HEK293 (cell line): ENCODE data around the gene ANKRD28.

Experiments used
- CTCF ChIA-PET: fragments of 350-600 bp; formaldehyde crosslinking; extraction: SDS; loops from one replicate; lab custom pipeline; 2021; ENCODE audit warnings: antibody characterized with exemption; lab: Yijun Ruan, JAX
- POLR2A ChIA-PET: fragments of 300-600 bp; formaldehyde crosslinking; extraction: SDS; loops from one replicate; lab custom pipeline; 2020; ENCODE audit warnings: antibody characterized with exemption, inconsistent platforms; lab: Yijun Ruan, JAX
- H3K27ac ChIP-seq: fragments of 200-500 bp; sonication (Bioruptor generic); 2 replicates; pipeline ENCODE4 v1.5.1; 2014; ENCODE audit warnings: low read depth, low read length, control low read depth, inconsistent platforms; ENCODE audit errors: extremely low read depth
- H3K36me3 ChIP-seq, 2 experiments: fragments of 200-500 bp in 1 of 2; sonication (Bioruptor generic) in 1 of 2; 1 replicate in 1 of 2; 2 replicates in 1 of 2; pipeline ENCODE4 v1.5.1; 2014 to 2017; ENCODE audit warnings: inconsistent platforms in 2 of 2, low read length in 2 of 2; ENCODE audit not compliant: control insufficient read depth in 2 of 2, insufficient read depth in 1 of 2
- H3K4me1 ChIP-seq: fragments of 200-500 bp; sonication (Bioruptor generic); 2 replicates; pipeline ENCODE4 v1.5.1; 2014; ENCODE audit warnings: mild to moderate bottlenecking, low read length, inconsistent platforms; ENCODE audit not compliant: control insufficient read depth, insufficient read depth
- H3K4me3 ChIP-seq: 2 replicates; pipeline ENCODE4 v1.5.1; 2011; ENCODE audit warnings: low read depth, mild to moderate bottlenecking, control low read depth, low read length, moderate library complexity
- H3K9me3 ChIP-seq: fragments of 200-500 bp; sonication (Bioruptor generic); 2 replicates; pipeline ENCODE4 v1.5.1; 2014; ENCODE audit warnings: low read depth, low read length, inconsistent platforms; ENCODE audit not compliant: control insufficient read depth, insufficient read depth
- GLI2 ChIP-seq: fragments of 450-650 bp; formaldehyde crosslinking; IDR thresholded peaks from 2 replicates; pipeline ENCODE4; 2017; ENCODE audit warnings: missing biosample characterization, missing genetic modification characterization, low read depth, borderline replicate concordance
- KLF10 ChIP-seq: fragments of 450-650 bp; IDR thresholded peaks from 2 replicates; pipeline ENCODE4 v1.5.1; 2018; ENCODE audit warnings: missing biosample characterization, mild to moderate bottlenecking, missing genetic modification characterization
- PRDM1 ChIP-seq: fragments of 450-650 bp; formaldehyde crosslinking; IDR thresholded peaks from 2 replicates; pipeline ENCODE4; 2016; ENCODE audit warnings: missing biosample characterization, missing genetic modification characterization
- RBAK ChIP-seq: fragments of 450-650 bp; formaldehyde crosslinking; IDR thresholded peaks from 2 replicates; pipeline ENCODE4 v1.5.1; 2016; ENCODE audit warnings: missing biosample characterization, missing genetic modification characterization
- REST ChIP-seq: fragments of 450-650 bp; formaldehyde crosslinking; IDR thresholded peaks from 2 replicates; pipeline ENCODE4 v1.5.1; 2016; ENCODE audit warnings: missing biosample characterization, missing genetic modification characterization
- SETDB1 ChIP-seq: IDR thresholded peaks from one replicate; pipeline ENCODE4 v1.6.1; 2017; ENCODE audit warnings: mild to moderate bottlenecking, low read length, moderate library complexity, mixed read lengths; ENCODE audit not compliant: insufficient read length
- SP3 ChIP-seq: fragments of 450-650 bp; formaldehyde crosslinking; IDR thresholded peaks from 2 replicates; pipeline ENCODE4 v1.5.1; 2016; ENCODE audit warnings: missing biosample characterization, missing genetic modification characterization
- ZBTB48 ChIP-seq: fragments of 450-650 bp; formaldehyde crosslinking; IDR thresholded peaks from 2 replicates; pipeline ENCODE4 v1.5.1; 2016; ENCODE audit warnings: missing biosample characterization, missing genetic modification characterization
- ZFP41 ChIP-seq: fragments of 450-650 bp; formaldehyde crosslinking; IDR thresholded peaks from 2 replicates; pipeline ENCODE4 v1.5.1; 2016; ENCODE audit warnings: missing biosample characterization, missing genetic modification characterization, borderline replicate concordance
- ZFP69B ChIP-seq: fragments of 450-650 bp; formaldehyde crosslinking; IDR thresholded peaks from 2 replicates; pipeline ENCODE4 v1.5.1; 2016; ENCODE audit warnings: missing biosample characterization, missing genetic modification characterization
- ZNF221 ChIP-seq: fragments of 450-650 bp; formaldehyde crosslinking; IDR thresholded peaks from 2 replicates; pipeline ENCODE4 v1.5.1; 2017; ENCODE audit warnings: missing biosample characterization, missing genetic modification characterization, borderline replicate concordance
- ZNF37A ChIP-seq: fragments of 450-650 bp; IDR thresholded peaks from 2 replicates; pipeline ENCODE4 v1.5.1; 2018; ENCODE audit warnings: missing biosample characterization, missing genetic modification characterization
- ZNF404 ChIP-seq: fragments of 450-650 bp; formaldehyde crosslinking; IDR thresholded peaks from 2 replicates; pipeline ENCODE4 v1.5.1; 2017; ENCODE audit warnings: missing biosample characterization, missing genetic modification characterization
- ZNF776 ChIP-seq: fragments of 450-650 bp; formaldehyde crosslinking; IDR thresholded peaks from 2 replicates; pipeline ENCODE4 v1.5.0; 2017; ENCODE audit warnings: missing biosample characterization, missing genetic modification characterization, borderline replicate concordance
- ZNF791 ChIP-seq: fragments of 450-650 bp; formaldehyde crosslinking; IDR thresholded peaks from 2 replicates; pipeline ENCODE4 v1.5.1; 2016; ENCODE audit warnings: missing biosample characterization, missing genetic modification characterization
- TF ChIP-seq, protein P1 (sequence below): fragments of 450-650 bp; formaldehyde crosslinking; IDR thresholded peaks from 2 replicates; pipeline ENCODE4 v1.5.1; 2017; ENCODE audit warnings: missing biosample characterization, missing genetic modification characterization
- TF ChIP-seq, protein P2 (sequence below): fragments of 450-650 bp; IDR thresholded peaks from 2 replicates; pipeline ENCODE4 v1.5.1; 2018; ENCODE audit warnings: missing biosample characterization, missing genetic modification characterization

Gene ANKRD28

GRCh38 chr3:15768421-15769255, 29.1 kb downstream of the ANKRD28 start (continued):
- TF ChIP-seq ZNF776 (tag by site-specific recombination), result no peak
- TF ChIP-seq SP3, result 0 out of 2 replicates have a peak, but pooled peaks have one; percentile 14
- 0 out of 2 replicates have a peak, but pooled peaks have one; percentile 31 for TF ChIP-seq PRDM1 (tag by site-specific recombination)
- TF ChIP-seq ZFP41 (tag by site-specific recombination), result no peak
- TF ChIP-seq, all 188 proteins: peak for 19

DNA sequence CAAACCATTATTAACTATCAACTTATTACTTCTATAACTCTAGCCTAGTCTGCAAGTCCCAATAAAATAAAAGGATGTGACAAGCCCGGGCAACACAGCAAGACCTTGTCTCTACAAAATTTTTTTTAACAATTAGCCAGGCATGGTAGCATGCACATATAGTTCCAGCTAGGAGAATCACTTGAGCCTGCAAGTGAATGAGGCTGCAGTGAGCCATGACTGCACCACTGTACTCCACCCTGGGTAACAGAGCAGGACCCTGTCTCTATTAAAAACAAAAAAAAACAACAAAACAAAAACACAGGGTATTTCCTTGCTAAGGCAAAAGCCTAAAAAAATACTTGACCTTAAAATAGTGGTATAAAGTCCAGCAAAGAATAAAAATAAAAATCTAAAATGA, 31.4 kb downstream of the ANKRD28 start:
- CTCF ChIA-PET, result interaction anchor here (0.6 kb wide), 1 partner anchor 285 kb away, joined by 4 read pairs; no protein-coding TSS in a partner anchor
- Histone ChIP-seq H3K36me3 (no peaks in the 10 kb centered on the region), H3K4me1 (no peaks in the 10 kb centered on the region; the same call in 1 of the 2 replicates), H3K4me3 (no peak overlapping the region), H3K9me3 (no peaks in the 10 kb centered on the region), H3K27ac (no peak overlapping the region)
- POLR2A ChIA-PET, result no interaction called here
- TF ChIP-seq ZNF37A (no peak), ZBTB48 (no peak), SETDB1 (no peak), ZNF791 (tag by site-specific recombination) (no peak), ZNF404 (no peak), GLI2 (tag by site-specific recombination) (no peak), ZFP69B (tag by site-specific recombination) (no peak), REST (tag by site-specific recombination) (no peak), RBAK (tag by site-specific recombination) (no peak), ZNF221 (no peak), KLF10 (tag by site-specific recombination) (no peak)
- TF ChIP-seq, protein P1, sequence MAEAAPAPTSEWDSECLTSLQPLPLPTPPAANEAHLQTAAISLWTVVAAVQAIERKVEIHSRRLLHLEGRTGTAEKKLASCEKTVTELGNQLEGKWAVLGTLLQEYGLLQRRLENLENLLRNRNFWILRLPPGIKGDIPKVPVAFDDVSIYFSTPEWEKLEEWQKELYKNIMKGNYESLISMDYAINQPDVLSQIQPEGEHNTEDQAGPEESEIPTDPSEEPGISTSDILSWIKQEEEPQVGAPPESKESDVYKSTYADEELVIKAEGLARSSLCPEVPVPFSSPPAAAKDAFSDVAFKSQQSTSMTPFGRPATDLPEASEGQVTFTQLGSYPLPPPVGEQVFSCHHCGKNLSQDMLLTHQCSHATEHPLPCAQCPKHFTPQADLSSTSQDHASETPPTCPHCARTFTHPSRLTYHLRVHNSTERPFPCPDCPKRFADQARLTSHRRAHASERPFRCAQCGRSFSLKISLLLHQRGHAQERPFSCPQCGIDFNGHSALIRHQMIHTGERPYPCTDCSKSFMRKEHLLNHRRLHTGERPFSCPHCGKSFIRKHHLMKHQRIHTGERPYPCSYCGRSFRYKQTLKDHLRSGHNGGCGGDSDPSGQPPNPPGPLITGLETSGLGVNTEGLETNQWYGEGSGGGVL, result no peak
- TF ChIP-seq, protein P2, sequence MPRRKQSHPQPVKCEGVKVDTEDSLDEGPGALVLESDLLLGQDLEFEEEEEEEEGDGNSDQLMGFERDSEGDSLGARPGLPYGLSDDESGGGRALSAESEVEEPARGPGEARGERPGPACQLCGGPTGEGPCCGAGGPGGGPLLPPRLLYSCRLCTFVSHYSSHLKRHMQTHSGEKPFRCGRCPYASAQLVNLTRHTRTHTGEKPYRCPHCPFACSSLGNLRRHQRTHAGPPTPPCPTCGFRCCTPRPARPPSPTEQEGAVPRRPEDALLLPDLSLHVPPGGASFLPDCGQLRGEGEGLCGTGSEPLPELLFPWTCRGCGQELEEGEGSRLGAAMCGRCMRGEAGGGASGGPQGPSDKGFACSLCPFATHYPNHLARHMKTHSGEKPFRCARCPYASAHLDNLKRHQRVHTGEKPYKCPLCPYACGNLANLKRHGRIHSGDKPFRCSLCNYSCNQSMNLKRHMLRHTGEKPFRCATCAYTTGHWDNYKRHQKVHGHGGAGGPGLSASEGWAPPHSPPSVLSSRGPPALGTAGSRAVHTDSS (tag by site-specific recombination), result no peak
